Activated CD8-positive, alpha-beta memory T cell treated with anti-CD3 and anti-CD28 coated beads for 1 hour (primary cell): ENCODE data around the gene MAOB.

Source experiments
- DNase-seq, 2 donors: peaks; one replicate each; pipeline ENCODE4 v3.0.0-alpha.2; 2020; ENCODE audit warnings: low read depth in 1 of 2; ENCODE audit errors: extremely low read depth in 1 of 2

MAOB gene

DNA sequence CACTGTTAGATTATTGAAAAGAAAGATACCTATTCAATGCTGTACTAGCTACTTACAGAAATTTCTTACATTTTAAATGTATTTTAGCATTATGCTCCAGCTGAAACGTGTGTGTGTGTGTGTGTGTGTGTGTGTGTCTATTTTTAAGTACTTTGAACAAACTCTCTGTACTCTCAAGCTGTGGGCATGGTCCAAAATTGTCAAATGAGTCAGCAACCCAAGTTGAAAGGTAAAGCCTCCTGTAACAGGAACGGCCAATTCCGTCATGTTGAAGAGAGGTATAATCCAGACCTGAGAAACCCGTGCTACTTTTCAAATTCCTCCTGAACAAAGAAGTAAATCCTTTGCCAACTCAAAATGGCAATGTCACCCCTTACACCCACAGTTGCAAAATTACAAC lies 20.5 kb downstream of the MAOB start:
- DNase-seq: no peak

DNA sequence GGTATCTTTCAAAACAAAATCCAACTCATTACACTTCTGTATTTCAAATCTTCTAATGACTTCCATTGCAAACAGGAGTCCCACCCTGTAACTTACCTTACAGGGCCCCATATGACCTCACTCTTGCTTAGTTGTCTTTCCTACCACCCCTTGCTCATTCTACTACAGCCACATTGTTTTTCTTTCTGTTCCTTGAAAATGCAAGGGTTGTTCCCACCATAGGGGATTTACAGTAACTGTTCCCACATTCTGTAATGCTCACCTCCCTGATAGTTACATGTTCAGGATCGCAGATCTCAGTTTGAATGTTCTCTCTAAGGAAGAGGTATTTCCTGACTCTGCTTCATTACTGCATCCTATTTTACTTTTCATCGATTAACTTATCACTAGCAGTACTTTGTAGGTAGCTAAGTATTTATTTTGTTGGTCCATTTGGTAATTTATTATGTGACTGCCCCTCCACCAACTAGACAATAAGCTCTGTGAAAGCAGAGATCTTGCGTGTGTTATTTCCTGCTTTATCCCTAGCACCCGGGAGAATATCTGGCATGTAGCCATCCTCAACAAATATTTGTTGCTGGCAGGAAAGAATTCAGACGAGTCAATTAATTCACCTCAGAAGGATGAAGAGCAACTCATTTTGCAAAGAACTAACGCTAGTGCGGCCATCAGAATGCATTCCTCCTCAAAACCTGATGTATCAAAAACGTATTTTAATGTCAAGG lies 21.4 kb downstream of the MAOB start:
- no peak for DNase-seq

DNA sequence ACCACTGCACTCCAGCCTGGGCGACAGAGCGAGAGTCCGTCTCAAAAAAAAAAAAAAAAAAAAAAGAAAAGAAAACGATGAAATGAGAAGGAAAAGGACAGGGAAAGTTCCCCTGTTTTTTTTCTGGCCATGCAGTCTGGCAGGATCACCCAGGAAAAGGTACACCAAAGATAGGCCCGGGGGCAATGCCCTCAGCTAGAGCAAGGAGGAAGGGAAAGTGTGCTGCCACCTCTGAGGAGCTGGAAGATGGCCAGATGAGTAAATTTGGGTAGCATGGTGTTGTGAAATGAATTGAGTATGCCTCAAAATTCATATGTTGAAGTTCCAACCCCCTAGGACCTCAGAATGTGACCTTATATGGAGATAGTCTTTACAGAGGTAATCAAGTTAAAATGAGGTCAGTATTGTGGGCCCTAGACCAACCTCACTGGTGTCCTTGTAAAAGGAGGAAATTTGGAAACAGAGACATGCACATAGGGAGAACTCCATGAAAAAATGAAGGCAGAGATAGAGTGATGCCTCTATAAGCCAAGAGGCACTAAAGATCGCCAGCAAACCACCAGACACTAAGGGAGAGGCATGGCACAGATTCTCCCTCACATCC lies 28.9 kb downstream of the MAOB start:
- DNase-seq: no peak

DNA sequence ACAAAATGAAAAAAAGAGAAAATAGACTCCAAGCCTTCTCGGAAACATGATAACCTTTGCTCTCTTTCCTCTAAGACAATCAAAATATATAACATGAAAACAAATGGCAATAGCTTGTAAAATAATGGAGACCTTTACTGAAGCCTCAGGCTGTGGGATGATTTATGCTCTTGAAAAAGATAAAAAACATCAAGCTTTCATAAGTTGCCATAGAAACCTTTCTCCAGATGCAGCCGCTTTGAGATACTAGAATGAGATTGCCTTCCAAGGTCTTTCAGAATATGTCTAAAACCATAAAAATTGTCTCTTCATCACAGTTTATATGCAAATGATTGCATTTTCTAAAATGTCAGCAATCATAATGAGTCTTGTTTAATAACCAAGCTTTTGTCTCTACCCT lies 31.6 kb downstream of the MAOB start:
- no peak for DNase-seq

DNA sequence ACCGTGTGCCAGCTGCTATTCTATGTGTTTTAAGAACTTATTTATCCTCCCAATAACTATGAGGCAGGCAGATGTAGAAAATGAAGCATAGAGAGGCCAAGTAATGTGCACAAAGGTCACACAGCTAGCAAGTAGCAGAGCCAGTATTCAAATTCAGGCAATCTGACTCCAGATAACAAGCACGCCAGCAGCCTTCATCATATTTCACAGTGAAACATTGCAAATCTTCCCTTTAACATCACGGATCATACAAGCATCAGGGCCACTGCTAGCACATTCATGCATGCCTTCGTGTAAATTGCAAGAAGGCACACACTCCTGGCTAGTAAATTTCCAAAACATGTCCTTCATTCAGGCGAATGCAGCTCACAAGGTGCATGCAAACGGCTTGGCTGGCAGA lies 33.1 kb downstream of the MAOB start:
- no peak for DNase-seq

DNA sequence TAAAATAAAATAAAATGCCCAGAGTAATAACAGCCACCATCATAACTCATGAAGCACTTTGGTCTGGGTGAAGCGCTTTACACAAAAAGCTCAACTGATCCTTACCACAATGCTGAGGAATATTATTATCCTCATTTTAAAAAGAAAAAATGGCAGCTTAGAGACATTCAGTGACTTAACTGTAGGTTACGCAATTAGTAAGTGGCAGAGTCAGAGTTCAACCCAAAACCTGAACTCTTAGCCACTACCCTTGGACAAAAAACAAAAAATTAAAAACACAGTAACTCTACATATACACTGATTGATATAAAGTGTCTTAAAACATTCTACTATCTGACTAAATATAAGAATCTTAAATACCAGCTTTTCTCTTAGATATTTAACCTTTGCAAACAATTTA lies 34.9 kb downstream of the MAOB start:
- DNase-seq: no peak

DNA sequence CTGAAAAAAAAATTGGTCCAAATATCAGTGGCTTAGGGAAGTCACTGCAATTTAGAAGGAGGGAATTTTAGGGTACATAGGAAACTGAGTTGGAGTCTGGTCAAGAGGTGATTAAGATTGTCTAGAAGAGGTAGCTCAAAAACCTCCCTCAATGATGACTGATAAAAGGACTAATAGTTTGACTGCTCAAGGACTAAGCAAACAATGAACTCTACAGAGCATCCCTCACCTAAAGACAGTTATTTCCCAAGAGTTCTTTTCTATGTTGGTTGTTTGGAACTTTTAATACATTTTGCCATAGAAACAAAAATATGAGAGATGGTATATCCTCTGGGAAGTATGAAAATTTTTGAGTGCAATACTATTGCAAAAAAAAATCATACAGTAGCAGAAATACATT lies 35.7 kb downstream of the MAOB start:
- no peak for DNase-seq

DNA sequence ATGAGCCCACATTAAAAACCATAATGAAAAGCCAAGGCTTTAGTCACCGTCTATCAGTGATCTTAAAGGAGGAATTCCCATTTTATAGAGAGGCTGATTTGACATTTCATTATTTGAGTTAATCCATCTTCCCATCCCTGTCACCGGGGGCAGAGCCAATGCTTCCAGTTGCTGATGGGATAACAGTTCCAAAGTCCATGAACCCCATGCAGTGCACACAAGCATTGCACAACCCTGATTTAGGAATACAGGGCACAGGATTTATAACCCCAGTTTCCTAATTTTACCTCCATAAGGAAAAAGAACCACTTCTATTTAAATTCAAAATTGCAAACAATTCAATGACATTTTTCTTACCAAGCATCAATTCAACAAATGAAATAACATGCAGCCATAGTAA lies 36.5 kb downstream of the MAOB start:
- no peak for DNase-seq

DNA sequence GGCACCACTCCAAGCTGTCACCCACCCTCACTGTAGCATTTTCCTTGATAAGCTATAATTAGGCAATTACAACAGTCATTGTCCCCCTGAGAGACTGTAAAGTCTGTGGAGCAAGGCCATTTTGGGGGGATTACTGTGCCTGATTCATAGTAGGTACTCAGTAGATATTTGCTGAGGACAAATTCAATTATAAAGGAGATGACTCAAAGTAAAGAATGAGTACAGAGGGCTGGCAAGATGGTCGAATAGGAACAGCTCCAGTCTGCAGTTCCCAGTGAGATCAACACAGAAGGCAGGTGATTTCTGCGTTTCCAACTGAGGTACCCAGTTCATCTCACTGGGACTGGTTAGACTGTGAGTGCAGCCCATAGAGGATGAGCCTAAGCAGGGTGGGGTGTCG lies 42.0 kb downstream of the MAOB start:
- DNase-seq: no peak

DNA sequence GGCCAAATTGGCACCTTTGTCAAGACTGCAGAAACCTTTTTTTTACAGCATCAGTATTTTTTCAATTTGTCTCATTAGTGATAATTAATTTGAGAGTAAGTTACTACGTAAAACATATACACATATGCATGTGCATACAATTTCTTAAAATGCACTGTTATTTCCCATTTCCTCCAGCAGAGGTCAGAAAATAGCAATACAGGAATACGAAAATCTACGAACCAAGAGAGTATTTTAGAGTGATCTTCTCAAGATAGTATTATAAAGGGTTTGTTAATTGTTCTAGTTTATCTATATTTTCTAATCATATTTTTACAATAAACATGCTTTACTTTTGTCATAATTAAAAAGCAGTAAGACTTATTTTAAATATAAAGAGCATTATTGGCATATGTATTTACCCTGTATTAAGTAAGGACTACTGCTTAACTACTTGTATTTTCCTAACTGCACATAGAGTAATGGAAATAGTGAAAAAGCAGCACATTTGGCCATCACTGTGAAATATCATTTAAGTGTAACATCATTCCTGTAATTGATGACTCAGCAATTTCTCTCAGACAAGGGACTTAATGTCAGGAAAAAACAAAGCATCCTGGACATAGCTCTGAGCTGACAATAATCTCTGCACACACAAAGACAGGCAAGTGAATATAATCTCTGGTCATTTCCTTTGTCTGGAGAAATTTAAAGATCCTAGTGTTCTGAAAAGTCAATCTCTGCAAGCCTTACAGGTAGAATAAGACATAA lies 45.6 kb downstream of the MAOB start:
- DNase-seq: no peak

DNA sequence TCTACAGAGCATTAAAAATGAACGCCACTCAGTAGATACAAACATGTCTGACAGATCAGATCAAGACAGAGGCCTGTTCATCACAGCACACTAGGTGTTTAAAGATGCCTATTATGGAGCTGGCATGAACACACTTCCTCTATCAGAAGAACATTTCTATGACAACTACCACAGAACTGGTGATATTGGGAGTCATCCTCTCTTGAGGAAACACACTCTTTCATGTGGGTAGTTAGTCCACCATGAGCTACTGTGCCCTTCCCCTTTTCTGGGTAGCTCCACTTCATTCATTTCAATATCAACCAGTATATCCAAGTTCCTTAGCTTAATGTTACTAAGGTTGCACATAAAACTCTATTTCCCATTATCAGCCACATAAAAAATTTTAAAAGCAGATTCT lies 46.7 kb downstream of the MAOB start:
- no peak for DNase-seq

DNA sequence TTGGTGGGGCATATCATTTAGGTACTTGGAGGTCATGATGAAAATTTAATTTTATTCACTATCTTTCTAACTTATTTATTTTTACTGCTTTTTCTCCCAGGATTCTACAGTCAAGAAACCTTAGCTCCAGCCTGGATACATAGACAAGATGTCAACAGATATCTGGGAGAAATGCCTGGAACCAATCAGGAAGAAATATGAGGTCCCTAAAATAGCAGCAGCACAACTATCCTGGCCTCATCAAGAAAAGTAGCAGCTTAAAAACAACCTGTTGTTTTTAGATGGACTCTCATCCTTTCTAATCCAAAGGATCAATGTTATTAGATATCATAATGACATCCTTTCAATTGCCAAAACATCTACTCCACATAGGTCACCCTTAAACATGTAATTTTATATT lies 54.5 kb downstream of the MAOB start:
- DNase-seq: no peak

DNA sequence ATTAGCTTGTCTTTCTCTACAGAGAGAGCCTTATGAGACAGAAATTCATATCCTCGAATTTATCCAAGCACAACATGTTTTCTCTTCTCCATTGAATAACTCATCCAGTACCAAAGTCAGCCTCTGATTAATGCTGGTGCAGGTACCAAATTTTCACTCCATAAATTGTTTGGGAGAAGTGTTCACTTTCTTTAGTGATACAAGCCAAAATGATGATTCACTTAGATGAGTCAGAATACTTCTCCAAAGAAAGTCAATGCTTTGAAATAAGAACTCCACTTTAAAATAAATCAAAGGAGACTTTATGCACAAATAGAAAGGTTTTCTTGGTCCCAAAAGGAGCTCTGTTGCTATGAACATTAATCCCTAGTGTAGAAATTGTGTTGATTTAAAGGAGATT lies 60.2 kb downstream of the MAOB start:
- DNase-seq: no peak

DNA sequence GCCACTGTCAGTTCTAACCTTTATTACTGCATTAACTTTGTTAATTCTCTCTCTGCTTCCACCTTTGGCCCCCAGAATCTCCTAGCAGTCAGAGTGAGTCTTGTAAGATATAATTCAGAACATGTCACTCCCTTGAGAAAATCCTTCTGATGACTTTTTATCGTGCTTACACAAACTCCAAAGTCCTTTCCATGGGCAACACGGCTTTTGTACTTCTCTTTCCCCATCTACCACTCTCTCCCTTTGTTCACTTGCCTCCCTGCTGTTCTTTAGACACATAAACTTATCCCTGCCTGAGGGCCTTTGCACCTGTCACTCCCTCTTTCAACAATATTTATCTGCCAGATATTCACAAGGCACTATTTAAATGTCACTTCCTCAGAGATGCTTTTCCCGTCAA lies 64.8 kb downstream of the MAOB start:
- DNase-seq: no peak

DNA sequence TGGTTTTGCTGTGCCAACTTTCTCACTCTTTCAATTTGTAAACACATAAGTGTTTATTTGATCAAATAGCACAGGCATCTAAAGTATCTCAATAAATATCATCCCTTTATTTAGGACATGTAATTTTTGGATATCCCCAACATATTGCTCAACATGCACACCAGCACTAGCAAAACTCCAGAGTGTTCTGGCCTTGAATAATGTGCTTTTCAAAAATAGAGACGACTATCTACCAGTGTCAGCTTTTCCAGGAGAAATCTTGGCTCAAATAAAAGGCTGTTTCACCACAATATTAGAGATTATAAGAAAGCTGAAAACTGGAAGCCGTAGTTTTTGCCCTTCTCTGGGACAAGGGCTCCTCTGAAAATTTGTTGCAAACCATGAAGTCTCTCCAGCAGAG lies 67.0 kb downstream of the MAOB start:
- no peak for DNase-seq

DNA sequence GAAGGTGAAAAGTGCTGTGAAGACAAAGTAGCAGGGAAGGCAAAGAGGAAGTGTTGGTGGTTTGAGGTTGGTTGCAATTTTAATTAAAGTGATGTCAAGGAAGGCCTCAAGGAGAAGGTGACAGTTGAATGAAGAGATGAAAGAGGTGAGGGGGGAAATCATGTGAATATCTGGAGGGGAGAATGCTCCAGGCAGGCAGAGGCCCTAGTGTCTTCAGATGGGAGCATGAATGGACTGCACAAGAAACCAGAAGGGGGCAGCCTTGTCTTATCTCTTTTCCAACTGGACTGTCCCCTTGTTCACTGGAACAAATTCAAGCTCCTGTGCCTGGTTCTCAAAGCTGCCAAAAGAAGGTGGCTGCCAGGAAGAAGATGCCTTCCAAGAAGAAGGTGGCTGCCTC lies 68.4 kb downstream of the MAOB start:
- DNase-seq: no peak

DNA sequence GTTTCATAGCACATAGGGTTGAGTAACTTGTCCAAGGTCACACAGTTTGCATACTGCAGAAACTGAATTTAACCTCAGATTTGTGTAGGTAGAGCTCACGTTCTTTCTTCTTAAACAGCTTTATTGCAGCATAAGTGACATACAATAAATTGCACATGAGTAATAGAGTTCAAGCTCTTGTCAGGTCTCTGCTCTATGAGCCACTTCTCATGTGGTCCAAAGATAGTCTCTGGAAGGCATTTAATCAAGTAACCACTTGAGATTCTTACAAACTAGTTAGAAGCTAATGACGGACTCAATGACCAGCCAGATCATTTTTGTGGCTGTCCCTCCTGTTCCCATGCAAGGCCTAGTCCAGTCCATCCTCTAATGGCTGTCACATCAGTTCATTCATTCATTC lies 68.9 kb downstream of the MAOB start:
- DNase-seq: no peak

DNA sequence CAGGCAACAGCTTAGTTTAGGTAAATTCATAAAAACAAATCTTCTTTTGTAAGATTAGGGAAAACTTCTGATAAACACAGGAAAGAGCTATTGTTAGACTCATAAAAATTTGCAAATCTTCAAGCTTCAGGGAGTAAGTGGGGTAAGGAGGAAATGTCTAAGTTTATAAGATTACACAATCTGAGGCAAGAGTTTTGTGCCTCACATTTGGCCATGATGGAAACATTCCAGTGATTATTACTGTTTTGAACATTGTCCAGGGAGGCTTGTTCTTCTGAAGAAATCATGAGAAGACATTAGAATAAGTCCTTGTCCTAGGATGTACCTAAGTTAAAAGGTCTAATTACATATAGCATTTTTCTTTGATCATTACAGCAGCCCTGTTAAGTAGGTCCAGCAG lies 72.8 kb downstream of the MAOB start:
- no peak for DNase-seq

DNA sequence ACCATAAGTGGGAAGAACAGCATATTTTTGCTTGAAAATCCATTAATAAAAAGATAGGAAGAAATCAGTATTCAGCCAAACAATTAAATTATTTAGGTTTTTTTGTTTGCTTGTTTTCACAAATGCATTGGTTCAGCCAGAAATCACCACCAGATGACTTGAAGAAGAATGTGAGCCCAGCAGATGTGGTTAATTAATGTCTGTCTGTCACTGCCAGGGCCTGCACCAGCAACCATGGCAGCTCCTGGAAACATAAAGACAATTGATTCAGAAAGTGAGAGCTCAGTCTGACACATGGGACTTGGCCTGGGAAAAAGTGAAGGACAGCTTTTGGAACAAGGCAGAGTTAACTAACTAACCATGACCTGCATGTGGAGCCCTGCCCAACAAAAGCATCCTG lies 74.0 kb downstream of the MAOB start:
- DNase-seq: no peak

DNA sequence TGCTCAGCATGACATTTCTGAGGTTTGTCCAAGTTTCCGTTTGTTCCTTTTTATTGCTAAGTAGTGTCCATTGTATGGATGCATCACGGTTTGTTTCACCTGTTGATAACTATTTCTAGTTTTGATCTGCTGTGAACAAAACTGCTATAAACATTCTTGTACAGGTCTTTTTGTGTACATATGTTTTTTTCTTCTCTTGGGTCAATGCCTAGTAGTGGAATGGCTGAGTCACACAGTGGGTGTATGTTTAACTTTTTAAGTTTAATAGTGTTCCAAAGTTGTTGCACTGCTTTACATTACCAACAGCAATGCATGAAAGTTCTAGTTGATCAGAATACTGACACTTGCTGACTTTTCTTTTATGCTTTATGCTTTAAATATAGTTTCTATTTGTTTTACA lies 76.7 kb downstream of the MAOB start:
- no peak for DNase-seq

DNA sequence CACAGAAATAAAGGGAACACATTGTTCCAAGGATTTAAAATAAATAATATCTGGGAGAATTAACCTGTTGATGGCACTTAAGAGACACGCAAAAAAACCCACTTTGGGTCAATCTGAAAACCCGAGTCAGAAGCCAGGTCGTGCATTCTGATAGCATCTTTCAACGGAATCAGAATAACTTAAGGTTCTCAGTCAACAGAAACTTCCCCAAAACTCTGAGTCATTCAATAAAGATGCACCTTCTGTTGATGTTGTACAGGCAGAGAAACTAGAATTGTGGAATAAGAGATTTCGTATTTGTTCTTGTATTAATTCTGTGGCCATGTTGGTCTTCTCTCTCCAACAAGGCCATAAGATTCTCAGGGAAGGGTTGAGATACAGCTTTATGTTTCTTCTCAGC lies 78.2 kb downstream of the MAOB start:
- no peak for DNase-seq

DNA sequence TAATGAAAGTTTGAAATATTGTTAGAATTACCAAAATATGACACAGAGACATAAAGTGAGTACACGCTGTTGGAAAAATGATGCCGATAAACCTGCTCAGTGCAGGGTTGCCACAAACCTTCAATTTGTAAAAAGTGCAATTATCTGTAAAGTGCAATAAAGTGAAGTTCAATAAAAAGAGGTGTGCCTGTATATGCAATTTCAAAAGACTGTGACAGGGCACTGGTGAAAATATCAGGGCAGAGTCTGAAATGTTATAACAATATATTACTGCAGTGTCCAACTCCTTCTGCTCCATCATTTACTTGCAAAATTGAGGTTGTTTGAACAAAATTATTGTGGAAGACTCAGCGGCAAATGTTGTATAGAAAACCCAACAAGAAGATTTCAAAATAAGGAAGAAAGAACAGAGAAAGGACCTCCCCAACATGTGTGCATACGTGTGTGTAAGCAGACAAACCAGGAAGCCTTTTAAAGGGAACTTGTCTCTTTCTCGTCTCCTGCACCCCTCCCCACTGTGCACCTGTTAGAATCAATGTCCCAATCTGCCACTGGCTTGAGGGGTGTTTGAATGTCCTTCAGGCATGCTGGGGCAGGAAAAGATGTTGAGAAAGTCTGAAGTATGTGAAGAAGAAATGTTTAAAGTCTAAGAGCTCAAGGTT lies 96.2 kb downstream of the MAOB start:
- no peak for DNase-seq
